Activated T-cell treated with anti-CD3 and anti-CD28 coated beads for 4 hours (primary cell): Measurements from ENCODE around the gene SPINDOC.

Experiments used
- DNase-seq: peaks from one replicate; pipeline ENCODE4 v3.0.0-alpha.2; 2020

SPINDOC gene

DNA sequence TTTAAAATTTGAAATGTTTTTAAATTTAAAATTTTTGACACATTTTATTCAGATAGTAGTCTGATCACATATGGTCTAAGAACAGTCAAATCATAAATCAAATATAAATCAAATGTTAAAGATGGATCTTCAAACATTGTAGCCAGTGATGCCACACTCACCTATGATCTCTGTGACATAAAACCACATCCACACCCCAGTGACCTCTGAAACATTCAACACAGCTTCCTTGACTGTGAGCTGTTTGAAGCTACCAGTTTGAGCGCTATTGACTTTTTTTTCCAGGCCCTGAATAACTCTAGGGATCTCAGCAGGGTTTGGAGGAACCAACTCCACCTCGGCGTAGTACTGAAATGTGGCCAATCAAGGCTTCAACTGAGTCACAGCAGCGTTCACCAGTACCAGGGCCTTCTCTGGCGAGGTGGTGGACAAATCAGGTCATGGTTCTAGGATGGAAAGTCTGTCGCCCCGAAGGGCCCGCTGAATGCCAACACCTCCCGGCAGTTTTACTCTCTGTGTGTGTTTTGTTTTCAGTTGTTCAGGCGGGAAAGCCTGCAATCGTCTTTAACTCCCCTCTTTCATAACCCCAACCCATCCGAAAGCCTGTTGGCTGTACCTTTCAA is 21.4 kb downstream of the SPINDOC start:
- DNase-seq = no peak

DNA sequence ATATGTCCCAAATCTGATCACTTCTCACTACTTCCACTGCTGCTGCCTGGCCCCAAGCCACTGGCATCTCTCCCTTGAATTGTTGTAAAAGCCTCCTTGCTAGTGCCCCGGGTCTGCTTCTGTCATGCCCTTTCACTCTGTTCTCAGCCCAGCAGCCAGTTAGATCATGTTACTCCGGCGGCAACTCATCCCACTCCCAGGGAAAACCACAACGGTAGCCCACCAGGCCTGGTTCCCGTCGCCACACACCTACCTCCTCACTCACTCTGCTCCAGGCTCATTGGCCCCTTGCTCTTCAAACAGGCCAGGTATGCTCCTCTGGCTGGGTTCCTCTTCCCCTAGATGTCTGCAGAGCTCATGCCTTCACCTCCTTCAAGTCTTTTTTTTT is 21.9 kb downstream of the SPINDOC start:
- no peak for DNase-seq

DNA sequence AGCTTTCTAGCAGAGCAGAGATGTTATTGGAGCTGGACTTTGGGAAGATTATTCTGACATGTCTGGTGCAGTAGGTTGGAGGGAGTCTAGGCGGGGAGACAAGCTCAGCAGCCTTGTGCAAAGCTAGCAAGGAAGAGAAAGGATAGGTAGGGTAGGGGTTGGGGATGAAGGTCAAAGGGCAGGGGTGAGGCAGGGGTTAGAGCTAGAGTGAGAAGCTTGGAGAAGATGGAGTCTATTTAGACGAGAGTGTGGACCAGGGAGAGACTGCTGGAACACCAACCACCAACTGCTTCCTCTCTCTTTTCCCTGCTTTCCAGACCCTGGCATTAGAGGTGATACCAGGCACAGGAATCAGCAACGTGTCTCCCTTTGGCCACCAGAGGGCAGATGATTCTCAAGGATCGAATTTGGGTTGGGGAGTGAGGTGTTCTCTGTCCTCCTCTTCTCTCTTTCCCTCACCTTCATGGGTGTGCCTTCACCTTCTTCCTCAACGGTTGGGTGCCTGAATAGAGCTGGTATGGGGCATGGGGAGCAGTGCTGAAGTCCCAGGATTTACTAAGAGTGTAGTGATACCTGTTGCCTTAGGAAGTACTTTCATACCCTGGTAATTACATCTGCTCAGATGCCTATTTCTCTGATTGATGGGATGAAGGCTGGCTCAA is 23.9 kb downstream of the SPINDOC start:
- DNase-seq = peak; percentile 77

DNA sequence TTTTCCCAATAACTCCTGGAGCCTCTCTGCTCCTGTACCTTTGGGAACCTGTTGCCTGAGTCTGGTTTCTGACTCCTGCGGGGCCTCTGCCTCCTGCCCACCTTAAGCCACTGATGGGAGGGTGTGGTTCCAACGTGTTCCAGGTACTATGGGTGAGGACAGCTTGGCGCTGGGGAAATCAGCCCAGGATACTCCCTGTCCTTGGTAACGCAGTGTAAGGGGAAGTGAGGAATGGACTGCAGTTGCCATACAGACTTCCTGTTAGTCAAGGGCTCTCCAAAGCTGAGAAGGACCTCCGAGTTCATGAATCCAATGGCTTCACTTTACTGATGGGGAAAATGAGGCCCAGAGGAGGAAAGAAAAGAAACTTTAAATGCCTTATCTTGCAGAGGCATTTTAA is 24.5 kb downstream of the SPINDOC start:
- no peak for DNase-seq

DNA sequence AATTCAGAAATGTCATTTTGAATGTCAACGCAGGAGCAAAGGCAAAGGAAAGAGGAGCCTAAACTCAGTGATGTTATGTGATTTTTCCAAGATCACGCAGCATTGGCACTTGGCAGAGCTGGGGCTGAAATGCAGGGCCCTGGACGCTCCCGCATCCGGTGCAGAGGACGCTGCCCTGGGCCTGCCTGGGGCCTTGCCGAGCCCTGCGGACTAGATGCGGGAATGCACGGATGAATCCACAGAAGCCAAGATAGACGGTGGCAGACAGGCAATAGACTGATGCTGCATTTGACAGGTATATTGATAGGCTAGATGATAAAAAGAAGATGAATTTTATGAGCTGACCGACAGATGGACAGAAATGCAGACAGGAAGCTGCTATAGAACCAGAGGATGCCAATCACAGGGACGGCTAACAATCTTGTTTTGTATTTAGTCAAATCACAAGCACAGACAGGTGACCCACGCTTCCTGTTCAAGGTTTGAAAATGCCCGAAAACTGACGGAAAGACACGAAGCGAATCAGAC is 25.0 kb downstream of the SPINDOC start:
- no peak for DNase-seq

DNA sequence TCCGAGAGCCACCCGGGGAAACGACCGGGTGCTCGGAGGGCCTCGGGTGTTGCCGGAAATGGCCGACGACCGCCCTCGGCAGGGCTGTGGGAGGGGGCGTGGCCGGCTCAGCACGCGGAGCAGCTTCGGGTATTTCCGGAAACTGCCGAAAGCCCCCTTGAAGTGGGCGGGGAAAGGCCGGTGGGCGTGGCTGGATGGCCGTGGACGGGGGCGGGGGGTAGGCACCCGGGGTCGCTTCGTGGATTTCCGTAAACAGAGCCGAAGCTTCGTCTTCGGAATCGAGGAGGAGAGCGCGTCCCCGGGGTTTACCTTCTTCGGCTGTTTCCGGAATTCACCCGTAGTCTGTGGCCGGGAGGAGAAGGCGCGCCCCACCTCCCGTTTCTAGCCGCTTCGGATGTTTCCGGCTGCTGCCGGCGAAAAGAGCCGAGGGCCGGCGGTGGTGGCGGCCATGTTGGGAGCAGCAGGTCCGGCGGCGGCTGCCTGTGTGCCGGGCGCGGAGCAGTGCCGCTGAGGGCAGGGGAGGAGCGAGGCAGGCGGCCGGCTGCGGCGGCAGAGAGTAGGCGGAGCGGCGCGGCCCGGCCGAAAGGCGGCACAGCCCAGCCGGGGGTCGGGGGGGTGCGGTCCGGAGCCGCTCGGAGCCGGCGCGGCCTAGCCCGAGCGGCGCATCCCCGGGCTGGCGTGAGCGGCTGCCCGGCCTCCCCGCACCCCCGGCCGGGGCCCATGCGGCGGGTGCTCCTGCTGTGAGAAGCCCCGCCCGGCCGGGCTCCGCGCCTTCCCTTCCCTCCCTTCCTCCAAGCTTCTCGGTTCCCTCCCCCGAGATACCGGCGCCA is 25.6 kb downstream of the SPINDOC start, which contains the start of gene MARK2:
Gene MARK2, plus strand, starts transcription at position 433 of the 830 bp plus-strand sequence. Its CDS starts 397 bp downstream, at position 830.
- peak; percentile 100 for DNase-seq

DNA sequence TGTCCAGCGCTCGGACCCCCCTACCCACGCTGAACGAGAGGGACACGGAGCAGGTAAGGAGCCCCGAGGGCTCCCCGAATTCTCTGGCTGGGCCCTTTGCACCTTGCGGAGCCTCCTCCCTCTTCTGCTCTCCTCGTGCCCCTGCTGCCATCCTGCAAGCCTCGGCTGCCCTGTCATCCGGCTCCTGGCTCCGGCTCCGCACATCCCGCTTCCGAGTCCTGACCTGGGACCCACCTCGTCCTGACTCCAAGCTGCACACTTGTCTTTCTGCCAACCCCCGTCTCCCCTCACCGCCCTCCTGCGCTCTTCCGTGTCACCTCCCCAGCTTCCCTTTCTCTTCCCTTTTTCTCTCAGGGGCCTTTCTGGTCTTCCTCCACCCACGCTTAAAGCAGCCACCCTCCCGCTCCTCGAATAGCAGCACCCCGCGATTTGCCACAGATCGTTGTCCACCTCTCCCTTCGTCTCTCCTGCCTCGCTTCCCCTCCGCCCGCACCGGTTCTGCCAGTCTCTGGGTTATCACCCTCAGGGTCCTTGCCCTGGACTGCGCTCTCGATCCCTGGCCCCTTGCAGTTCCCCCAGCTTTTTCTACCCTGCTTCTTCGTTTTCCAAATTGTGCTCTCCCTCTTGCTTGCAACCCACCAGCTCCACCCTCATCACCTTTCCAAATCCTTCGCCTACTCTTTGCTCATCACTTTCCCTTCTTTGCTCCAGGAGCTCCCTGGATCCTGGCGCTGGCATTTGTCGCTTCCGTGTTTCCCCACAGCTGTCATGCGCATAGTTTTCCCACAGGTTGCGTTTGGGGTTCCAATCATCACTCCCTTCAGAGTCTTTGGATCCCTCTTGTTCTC is 26.5 kb downstream of the SPINDOC start:
- DNase-seq = no peak

DNA sequence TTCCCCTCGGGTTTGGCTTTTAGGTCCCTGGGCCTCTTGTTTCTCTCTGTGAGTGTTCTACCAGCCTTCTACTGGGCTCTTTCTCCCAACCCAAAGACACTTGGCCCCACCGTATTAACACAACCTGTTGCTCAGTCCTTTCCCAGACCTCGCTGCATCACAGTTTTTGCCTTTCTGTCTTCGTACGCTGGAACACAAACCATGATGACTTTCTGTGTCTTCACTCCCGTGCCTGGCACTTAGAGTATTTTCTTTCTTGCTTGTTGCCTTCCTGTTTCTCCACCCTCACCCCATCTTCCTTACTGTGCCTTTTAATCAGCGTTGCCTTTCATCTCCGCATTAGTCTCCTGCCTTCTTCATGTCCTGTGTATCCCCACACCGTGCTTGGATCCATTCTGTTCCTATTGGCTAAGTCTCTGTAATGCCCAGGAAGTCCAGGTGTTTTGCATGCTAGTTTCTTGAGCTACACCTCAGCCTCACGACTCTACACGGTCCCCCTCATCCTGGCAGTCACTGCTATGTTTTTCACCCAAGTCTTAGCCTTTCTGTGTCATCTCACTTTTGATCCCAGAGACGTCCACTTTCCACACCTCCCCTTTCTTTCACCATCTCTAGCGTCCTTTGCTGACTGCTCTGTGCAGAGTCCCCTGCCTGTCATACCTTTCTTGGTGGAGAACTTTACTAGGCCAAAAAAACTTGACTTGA is 27.3 kb downstream of the SPINDOC start:
- no peak for DNase-seq

DNA sequence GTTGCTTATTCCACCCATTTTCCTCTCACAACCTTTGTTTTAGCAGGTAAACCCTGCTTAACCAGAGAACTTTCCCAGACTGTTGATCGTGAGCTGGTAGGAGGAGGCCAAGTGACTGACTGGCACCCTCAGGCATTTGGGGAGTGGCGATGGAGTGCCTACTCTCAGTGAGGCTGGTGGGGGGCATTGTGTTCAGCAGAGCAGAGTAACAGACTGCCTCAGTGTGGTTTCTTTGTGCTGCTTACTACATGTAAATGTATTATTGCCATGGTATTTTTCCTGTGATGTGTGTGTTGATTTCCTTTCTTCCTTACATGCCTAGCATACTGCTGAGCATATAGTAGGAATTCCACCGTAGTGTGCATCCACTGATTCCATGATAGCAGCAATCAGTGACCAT is 28.3 kb downstream of the SPINDOC start:
- no peak for DNase-seq

DNA sequence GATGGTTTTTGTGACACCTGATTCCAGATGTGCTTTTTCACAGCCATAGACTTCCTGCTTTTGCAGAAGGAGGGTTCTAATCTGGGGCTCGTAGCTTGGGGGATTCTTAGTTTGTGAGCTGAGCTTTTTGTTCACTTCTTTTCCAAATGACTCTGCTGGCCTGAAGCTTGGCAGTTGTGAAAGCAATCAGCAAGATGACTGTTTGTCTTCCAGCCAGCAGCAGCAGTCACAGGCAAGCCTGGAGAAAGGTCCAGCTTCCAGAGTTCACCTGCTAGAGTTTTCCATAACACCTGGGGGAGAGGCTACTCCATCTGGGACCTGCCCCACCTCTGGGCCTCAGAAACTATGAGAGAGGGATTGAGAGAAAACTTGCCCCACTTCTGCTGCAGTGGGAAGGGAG is 29.8 kb downstream of the SPINDOC start:
- no peak for DNase-seq

DNA sequence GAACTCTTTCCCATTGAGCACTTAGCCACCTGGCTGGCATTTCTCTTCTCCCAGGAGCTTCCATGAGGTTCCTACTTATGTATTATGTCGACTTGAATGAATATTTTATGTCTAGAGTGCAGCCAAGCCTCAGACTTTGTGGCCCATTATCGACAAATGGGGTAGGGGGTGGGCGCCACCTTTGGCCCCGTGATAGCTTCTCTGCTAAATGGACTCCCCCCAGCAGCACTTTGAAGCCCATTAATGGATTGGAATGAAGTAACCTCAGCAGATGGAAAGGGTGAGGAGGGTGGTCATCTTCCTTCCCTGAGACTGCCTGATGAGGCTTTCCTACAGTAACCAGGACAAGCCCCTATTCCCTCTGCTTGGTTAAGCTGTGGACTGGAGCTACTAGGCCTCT is 31.6 kb downstream of the SPINDOC start:
- no peak for DNase-seq

DNA sequence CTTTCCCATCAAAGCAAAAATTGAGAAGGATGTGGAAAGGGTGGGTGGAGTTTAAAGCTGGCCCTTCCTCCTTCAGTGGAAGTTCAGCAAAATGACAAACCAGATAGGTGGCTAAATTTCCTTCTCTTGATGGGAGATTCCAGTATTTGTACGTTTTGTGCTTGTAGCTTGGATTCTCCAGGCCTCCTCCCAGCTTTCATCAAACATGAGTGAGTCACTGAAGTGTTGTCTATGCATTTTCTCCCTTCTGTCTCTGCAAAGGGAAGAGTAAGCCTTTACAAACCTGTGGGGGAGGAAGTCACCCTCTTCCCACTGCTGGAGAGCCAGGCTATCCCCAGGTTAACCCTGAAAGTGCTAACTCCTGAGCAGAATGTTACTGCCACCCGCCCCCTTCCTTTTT is 32.0 kb downstream of the SPINDOC start:
- no peak for DNase-seq

DNA sequence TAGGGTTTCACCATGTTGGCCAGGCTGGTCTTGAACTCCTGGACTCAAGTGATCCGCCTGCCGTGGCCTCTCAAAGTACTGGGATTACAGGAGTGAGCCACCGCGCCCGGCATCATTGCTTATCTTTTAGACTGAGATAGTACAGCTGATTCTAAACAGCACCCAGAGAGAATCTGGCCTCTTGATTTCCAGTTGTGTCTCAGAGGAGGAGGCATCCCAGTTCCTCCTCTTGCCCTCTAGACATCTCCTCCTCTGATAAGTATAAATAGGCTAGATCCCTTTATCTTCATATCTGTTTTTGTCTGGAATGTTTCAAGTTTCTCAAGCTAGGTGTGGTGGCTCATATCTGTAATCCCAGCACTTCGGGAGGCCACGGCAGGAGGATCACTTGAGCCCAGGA is 32.7 kb downstream of the SPINDOC start:
- no peak for DNase-seq

DNA sequence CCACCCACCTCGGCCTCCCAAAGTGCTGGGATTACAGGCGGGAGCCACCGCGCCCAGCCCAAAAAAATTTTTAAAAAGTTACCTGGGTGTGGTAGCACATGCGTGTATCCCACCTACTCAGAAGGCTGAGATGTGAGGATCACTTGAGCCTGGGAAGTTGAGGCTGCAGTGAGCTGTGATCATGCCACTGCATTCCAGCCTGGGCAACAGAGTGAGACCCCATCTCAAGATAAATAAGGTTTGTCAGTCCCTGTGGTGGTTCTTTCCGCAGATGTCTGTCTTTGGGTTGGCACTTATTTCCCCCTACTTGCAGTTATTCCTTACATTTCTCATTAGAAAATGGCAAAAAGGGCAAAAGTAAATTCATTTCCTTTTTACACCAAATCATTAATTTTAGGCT is 33.6 kb downstream of the SPINDOC start:
- no peak for DNase-seq

DNA sequence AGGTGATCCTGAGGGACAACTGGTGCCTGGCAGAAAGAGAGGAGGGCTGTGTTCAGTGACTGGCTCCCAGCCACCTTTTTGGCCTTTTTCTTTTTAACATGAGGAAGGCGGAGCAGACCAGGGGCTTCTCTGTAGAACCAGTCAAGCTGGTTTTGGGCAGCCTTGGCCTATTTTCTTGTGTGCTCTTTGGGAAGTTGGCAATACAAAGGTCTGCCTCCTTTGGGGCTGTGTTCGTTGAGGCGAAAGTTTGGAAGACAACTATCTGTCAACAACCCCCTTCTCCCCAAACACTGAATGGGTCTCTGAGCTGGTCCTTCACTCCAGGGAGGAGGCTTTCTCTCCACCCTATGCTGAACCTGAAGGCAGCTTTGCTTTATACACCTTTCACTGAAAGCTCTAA is 34.1 kb downstream of the SPINDOC start:
- DNase-seq = no peak

DNA sequence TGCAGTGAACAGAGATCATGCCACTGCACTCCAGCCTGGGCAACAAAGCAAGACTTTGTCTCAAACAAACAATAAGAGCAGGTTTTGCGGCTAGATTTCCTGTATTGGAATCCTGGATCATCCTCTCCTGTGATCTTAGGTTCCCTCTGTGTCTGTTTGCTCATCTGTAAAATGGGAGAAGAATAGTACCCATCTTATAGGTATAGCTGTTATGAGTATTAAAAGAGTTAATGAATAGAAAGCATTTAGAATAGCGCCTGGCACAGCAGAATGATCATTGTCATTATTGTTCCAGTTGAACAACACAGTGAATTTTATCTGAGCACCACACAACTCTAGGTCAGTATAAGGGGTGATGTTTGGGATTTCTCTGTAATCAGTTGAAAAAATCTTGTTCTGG is 36.4 kb downstream of the SPINDOC start:
- no peak for DNase-seq

DNA sequence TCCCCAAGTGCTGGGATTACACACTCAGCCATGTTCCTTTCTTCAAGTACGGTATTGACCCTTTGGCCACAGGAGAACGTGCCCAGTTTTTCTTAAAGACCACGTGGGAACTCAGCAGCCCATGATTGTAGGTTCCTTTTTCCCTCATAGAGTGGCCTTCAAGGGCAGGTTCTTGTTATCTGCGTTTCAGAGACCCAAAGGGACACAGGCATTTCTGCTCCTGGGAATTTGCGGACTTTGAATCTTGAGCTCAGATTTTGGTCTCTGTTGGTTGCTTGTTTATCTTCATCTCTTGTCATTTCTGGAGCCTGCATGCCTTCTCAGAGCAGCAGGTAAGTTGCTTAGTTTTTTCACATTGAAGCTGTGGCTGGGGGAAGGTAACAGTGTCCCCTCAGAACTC is 37.7 kb downstream of the SPINDOC start:
- no peak for DNase-seq

DNA sequence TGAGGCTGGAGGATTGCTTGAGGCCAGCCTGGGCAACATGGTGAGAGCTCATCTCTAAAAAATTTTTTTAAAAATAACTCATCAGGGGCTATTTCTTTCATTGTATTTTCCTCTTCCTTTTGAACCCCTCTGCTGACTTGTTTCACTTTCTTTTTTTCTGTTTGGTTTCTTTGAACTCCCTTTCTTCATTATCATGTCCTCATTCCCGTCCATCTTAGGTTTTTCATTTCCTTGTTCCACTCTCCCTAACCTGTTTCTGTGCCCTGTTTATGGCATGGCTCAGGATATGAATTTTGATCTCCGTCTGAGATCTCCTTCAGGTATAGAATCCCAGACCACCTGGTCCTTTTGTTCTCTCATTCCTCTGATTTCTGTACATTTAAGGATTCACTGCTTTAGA is 38.1 kb downstream of the SPINDOC start:
- no peak for DNase-seq

DNA sequence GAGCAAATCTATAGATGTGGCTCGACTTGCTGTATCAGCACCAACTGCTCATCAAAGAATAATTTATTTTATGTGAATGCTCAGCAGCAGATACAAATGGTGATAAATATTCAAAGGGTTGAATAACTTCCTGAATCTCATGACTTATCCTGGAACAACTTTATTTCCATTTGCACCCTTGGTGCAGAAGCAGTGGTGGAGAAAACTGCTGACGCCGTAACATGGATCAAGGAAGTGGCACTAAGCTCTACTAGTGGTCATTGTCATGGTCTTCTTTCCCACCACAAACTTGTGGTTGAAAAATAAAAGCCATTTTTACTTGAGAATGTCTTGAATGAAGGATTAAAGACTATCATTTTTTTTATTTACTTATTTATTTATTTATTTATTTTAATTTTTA is 40.2 kb downstream of the SPINDOC start:
- DNase-seq = no peak

DNA sequence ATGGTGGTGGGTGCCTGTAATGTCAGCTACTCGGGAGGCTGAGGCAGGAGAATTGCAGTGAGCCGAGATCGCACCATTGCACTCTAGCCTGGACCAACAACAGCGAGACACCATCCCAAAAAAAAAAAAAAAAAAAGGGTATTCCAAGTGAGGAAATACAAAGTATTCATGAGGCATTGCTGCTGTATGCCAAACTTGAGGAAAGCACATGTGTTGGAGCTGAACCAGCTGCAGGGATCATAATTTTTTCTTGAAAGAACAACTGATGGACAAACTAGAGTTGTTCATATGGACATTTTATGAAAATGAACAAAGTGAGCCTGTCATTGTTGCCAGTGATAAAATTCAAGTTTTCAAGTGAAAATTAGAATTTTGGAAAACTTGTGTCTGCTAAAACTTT is 41.4 kb downstream of the SPINDOC start:
- no peak for DNase-seq

DNA sequence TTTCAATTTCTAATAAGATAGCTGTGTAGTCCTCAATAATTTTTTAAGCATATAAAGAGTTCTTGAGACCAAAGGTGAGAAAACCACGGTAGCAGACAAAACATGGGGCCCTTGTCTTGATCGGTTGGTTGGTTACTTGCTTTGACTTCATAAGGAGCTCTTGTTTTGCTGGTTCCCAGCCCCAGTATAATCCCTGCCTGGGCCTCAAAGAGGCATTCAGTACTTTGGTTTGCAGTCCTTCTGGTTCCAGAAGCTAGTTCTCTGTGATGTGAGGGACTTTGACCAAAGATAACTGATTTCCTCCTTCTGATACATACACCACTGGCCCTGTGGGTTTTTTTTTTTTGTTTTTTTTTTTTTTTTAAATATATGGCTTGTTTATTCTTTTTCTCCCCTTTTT is 42.7 kb downstream of the SPINDOC start:
- DNase-seq = no peak
